Activated CD8-positive, alpha-beta memory T cell treated with anti-CD3 and anti-CD28 coated beads for 1 hour (primary cell): ENCODE measurements around the gene ATP8B3.

Experiments used
- DNase-seq, 2 donors: peaks; one replicate each; pipeline ENCODE4 v3.0.0-alpha.2; 2020; ENCODE audit warnings: low read depth in 1 of 2; ENCODE audit errors: extremely low read depth in 1 of 2

ATP8B3 gene

DNA sequence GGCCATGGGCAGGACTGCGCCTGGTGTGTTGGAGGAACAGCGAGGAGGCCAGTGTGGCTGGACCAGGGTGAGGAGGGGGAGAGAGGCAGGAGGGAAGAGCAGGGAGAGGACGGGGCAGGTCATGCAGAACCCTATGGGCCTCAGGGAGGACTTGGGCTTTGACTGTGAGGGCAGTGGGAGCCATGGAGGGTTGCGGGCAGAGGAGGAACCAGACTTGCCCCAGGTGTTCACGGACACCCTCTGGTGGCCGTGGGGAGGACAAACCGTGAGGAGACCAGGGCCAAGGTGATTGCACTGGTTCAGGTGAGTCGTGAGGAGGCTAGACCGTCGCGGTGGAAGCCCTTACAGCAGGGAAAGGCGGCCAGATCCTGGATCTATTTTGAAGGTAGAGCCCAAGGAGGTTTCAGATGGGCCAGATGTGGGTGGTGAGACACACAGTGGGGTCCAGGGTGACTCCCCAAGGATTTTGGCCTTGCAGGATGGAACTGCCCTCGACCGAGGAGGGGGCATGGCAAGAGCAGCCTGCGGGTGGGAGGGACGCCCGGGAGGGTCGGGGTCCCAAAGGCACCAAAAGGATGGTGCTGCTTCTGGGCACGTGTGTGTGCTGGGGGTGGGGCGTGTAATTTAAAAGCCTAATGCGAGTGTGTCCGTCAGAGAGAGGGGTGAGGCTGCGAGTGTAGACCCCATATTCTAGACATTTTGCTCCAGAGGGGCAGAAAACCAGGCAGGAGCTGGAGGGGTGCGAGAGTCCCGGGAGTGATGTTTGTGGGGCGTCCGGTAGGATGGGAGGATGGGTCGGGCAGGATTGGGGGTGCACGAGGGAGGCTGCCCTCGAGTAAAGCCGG, 39.0 kb upstream of the ATP8B3 start:
- no peak for DNase-seq

DNA sequence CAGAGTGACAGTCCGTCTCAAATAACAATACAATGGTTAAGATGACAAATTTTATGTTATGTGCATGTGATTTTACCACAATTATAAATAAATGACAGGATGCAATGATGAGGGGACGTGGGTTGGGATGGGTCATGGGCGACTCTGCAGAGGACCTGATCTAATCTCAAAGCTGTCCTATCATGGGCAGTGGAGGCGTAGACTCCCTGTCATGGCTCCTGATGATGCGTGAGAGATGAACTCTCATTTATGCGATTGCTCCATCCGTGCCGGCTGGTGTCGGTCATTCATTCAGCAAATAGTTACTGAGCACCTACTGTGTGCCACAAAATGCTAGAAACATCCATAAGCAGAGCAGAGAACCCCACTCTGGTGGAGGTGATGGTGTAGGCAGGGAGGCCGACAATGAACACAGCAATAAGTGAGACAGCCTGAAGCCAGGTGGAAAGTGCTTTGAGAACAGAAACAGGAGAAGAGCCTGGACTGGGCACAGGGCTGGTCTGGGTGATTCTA, 37.9 kb upstream of the ATP8B3 start:
- no peak for DNase-seq

DNA sequence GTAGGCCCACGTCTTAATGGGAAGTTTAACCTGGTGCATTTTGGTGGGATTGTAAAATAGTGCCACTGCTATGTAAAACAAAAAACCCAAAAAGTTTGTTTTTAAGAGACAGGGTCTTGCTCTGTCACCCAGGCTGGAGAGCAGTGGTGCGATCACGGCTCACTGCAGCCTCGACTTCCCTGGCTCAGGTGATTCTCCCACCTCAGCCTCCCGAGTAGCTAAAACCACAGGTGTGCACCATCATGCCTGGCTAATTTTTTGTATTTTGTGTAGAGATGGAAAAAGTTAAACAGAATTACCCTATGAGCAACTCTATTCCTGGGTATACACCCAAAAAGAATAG, 37.0 kb upstream of the ATP8B3 start:
- no peak for DNase-seq

DNA sequence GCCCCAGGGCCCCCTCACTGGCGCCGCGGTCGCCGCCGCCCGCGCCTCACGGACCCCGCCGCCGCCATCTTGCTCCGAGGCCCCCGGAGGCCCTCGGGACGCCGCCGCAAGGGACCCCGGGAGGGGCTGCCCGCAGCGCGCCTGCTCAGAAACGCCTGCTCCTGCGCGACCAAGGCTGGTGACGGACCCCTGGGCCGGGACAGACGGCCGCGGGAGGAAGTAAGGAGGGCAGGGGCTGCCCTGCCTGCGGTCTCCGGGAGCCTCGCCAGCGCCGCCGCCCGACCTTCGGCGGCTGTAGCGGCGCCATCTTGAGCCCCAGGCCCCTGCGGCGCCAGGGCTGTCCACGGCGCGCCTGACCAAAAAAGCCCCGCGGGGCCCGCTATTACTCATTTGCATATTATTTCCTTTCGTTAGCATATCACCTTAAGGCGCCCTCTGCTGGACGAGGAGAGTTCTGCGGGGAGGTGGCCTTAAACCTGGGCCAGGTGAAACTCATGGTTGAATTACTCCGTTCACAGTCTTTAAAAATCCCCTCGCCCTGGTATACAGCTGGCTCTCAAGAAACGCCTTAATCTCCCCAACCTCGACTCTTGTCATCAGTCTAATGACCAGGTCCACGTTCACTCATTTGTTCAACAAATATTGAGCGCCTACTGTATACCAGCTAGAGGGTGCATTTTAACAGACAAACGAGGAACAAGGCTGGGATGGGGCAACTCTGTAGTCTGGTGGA, 36.5 kb upstream of the ATP8B3 start, which contains the start of gene REXO1:
TSS of gene REXO1 (minus strand) at position 85 of the 733 bp plus-strand sequence. CDS start 125 bp downstream, outside the sequence.
- DNase-seq: peak; percentile 96

DNA sequence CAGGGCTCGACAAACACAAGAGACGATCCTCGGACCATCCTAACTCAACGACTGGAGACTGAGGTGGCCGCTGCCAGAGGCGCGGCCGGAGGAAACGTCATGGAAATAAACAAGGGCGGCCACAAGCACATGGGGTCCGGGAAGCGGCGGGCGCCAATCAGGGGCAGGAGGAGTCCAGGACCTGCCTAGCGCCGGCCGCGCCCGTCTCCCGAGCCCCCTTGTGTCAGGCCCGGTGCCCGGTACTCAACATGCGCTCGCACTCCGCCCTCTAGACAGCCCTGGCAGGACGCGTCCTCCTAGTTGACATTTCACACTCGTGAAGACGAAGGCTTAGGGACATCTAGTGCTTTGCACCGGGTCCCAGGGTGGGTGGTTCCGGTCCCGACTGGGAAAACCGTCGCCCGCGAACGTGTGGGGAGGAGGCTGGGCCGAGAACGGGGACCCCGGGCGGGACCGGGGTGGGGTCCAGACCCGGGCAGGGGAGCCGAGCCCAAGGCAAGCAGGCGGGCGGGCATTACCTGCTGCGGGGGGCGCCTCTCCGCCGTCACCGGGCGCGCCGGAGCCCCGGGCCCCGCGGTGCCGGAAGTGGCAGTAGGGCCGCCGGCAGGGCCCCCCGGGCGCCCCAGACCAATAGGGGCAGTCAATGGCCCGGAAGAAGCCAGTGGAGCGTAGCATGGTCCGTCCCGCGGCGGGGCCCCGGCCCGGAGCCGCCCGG, 35.8 kb upstream of the ATP8B3 start:
- no peak for DNase-seq

DNA sequence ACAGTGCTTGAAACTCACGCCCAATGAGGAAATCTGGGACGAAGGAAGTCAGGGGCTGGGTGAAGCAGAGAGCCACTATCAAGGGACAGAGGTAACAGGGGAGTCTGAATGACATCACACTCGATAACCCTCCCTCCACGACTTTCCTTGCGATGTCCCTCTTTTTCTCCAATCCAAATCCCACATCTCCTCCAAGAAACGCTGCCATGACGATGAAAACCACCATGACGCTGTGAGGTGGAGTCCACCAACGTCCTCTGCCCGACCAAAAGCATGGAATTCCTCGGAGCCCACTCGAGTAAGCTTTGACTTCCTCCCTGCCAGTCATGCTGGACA, 35.2 kb upstream of the ATP8B3 start:
- DNase-seq: no peak

DNA sequence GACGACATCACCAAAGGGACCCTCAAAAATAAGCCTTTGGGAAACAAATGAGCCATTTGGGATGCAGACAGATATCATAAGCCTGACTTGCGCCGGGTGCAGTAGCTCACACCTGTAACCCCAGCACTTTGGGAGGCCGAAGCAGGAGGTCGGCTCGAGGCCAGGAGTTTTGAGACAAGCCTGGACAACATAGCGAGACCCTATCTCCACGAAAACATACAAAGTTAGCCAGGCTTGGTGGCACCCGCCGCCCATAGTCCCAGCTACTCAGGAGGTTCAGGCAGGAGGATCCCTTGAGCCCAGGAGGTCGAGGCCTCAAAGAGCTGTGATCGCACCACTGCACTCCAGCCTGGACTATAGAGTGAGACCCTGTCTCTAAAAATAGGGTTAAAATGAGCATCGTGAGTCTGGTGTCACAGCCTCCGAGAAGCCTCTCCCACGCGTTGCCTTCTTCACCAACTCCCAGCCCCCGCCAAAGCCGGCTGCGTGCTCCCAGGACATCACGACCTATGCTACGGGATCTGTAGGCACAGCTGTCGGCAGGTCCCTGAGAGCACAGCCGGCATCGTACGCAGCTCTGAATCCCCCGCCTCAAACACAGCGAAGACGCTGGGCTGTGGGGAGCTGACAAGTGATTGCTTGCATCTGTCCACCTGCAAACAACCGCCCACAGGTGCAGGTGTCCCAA, 34.6 kb upstream of the ATP8B3 start:
- DNase-seq: no peak

DNA sequence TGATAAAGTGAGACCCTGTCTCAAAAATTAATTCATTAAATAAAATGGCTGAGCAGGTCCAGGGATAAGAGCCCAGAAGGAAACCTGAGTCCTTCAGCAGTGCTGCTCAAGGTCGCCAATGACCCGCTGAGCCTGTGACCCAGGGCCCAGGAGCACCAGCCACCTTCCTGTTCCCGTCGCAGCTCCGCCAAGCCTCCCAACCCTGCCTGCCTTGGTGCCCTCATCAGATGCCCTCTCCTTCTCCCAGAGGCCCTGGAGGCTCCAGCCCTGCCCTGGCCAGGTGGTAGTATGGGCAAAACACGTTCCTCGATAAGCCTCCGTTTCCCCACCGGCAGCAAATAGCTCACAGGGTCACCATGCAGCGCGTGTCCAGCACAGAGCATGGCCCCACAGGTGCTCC, 33.6 kb upstream of the ATP8B3 start:
- DNase-seq: no peak

DNA sequence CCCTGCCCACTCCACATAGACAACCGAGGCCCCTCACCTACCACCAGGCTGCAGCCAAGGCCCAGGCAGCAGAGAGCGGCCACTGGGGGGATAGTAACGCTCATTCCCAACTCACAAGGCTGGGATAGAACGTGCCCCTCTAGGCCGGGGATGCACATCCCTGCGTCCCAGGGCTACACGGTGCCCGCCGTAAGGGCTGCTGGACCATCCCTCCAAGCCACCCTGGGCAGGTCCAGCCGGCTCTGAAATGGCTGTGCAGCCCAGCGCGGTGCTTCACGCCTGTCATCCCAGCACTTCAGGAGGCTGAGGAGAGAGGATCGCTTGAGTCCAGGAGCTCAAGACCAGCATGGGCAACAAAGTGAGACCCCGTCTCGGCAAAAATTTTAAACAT, 33.0 kb upstream of the ATP8B3 start:
- no peak for DNase-seq

DNA sequence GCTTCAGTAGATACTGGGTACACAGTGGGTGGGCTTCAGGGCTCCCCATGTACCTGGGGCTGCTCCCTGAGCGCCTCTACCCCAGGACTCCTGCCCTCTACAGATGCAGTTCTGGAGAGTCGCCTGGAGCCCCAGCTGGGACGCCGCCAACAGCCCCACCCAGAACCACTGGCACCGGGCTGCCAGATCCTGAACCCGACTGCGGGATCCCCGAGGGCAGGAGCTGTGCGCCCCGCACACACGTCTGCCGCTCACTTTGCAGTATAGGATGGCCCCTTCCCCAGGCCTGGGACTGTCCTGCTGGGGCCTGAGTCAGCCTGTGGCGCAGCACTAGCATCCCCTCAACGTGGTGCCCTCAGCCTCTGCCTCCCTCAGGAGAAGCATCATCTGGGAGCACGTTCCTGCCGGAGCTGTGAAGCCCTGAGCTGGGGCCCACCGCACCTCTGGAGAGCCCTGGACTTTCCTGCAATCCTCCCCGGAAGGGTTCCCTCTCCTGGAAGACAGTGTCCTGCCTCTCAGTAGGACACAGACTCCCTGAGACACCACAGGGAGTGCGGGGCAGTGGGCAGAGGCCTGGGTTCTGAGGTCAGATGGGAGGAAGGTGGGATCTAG, 32.5 kb upstream of the ATP8B3 start:
- no peak for DNase-seq

DNA sequence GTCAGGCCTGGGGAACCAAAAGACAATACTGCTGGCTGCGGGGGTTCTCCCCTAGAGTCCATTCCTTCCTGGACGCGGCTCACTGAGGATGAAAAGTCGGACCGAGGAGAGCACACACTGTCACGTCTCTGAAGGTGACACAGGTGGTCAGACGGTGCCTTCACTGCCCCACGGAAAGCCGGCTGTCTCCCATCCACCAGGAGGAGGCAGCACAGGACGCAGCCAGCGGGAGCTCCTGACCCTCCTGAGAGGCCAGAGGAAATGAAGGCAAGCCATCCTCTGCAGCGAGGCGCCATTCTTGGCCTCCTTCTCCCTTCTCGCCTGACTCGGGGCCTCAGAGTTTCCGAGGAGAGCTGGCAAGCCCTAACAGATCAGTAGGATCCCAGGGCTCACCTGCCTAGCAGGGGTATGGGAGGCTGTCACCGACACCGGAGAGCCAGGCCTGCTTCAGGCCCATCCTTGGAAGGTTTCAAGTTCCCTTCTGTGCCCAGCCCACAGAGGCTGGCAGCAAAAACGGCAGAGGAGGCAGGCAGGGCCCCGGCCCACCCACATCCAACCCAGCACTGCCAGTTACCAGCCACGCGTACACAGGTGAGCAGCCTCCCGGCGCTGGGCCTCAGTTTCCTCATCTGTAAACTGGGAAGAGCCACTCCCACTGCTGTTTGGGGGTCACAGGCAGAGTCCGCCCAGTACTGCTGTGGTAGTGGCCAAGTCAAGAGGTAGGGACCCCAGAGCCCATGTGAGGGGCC, 31.7 kb upstream of the ATP8B3 start:
- no peak for DNase-seq

DNA sequence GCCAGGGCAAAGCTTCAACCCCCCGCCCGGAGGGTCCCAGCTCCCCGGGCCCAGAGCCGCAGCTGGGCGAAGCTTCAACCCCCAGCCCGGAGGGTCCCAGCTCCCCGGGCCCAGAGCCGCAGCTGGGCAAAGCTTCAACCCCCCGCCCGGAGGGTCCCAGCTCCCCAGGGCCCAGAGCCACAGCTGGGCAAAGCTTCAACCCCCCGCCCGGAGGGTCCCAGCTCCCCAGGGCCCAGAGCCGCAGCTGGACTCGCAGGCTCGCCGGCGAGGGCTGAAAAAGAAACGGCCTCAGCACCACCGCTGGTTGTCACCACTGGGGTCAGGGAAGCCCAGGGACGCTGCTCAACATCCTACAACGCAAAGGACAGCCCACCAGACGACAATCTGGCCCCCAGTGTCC, 31.0 kb upstream of the ATP8B3 start:
- DNase-seq: no peak

DNA sequence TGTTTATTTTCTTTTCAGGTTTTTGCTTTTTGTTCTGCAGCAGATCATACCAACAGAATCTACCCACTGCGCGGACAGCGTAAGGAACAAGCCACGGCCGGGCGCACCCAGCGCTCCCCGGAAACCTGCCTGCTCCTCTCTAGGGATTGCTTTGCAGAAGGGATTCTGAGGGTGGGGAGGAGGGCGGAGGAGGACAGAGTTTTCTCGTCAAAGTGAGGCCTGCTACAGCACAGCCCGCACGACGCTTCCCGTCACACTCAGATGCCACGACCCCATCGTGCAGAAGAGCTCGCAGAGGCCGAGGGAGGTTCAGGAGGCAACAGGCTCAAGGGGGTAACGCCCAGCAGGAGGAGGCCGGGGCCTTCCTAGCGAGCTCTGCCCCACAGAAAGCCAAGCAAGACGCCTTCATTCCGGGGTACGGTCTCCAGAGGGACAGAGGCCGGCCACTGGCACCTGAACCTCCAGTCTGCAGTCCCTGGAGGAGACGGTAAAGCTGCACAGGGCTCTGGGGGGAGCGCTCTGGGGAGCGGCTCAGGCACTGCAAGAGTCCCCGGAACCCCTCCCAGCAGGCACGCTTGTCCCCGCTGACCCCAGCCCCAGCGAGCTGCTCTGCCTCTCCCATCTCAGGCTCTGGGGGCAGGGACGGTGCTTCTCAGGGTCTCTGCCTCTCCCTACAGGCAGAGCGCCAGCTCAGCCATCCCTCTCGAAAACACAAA, 29.3 kb upstream of the ATP8B3 start:
- DNase-seq: no peak

DNA sequence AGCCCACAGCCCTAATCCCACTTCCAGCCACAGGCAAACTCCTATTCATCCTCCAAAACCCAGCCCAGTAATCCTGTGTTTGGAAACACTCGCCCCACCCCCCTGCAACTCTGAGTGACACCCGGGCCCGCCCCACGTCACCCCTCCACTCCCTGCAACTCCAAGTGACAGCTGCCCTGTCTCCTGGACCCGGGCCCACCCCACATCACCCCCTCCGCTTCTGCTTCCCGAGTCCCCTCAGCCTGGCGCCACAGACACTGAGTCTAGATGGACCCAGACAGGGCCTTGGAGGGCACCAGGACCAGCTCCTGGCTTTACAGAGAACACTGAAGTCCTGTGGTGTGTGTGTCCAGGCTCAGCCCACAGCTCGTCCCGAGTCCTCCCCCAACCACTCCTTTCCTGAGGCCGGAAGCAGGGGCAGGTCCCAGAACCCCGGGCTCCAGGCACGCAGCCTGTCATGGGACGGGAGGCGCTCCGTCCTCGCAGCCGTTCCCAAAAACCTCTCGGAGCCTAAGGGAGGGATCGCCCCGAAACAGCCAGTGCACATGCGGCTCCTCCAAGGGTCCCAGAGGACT, 28.6 kb upstream of the ATP8B3 start:
- no peak for DNase-seq

DNA sequence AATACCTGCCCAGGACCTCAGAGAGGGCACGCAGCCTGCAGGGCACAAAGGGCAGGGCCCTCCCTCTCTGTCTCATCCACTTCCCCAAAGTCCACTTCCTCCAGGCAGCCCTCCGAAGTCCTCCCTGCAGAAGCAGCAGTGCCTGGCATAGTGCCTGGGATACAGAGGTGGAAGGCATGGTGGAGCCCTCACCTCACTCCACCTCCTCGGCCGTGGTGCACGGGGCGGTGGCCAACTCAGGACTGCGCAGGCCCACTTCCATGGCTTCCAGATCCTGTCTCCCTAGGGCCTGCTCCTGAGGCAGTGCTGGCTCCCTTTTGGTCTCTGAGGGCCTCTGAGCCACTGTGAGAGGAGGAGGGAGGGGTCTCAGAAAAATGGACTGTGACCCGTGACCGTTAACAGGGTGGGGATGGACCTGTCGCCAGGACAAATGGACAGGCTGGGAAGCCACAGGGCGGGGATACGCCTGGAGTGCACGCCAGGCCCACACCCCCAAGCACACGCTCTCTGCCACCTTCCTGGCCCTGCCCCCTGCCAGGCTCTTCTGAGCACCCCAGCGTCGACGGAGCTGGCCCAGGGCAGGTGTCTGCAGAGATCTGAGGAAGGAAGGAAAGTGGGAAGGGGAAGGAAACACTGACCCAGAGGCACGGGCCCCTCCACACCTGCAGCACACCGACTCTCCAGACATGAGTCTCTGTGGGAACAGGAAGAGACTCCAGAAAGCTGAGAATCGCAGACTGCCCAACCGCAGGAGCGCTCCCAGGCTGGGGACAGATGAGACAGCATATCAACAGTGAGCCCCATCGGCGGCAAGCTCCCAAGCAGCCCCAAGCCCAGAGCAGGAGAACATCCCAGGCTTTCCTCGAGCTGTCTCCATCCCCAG, 27.8 kb upstream of the ATP8B3 start:
- DNase-seq: no peak

DNA sequence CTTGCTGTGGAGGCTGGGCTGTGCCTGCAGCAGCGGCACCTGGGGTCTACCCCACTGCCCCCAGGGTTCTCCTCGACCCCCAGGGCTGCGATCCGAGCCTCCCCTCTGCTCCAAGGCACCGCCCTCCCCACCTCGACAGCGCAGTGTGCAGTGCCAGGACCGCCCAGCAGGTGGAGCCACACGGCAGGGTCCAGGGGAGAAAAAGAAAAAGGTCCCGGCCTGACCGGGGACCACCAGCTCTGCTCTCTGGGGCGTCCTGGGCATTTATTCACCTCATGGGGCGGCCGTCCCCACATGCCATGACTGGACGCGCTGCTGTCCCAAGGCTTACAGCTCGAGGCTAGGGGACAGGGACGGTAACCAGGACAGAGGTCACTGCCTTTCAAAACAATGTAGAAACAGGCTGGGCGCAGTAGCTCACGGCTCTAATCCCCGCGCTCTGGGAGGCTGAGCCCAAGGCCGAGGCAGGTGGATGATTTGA, 25.6 kb upstream of the ATP8B3 start:
- peak in 1 of 2 donors; percentile 47 for DNase-seq

DNA sequence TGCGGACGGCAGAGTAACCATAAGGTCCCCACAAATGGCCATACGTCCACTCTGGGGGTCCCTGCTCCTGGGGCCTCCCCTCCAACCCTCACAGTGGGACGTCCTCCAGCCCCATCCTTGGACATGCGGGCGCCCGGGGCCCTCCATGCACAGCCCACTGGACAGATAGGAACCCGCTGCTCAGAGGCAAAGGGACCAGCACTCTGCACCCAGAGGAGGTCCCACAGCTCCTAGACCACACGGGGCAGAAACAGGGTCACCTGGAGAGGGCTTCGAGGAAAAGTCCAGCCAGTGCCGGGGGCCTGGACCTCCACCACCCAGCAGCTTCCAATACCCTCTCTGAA, 25.1 kb upstream of the ATP8B3 start:
- no peak for DNase-seq
